HEK293 (cell line): ENCODE results near the gene NDUFS2.

Source experiments
- FEZF1 ChIP-seq: fragments of 450-650 bp; formaldehyde crosslinking; IDR thresholded peaks from 2 replicates; pipeline ENCODE4 v1.5.1; 2016; ENCODE audit warnings: missing biosample characterization, missing genetic modification characterization
- GFI1B ChIP-seq: fragments of 450-650 bp; formaldehyde crosslinking; IDR thresholded peaks from 2 replicates; pipeline ENCODE4 v1.5.1; 2016; ENCODE audit warnings: missing biosample characterization, missing genetic modification characterization
- HOXD13 ChIP-seq: sonication (generic); formaldehyde crosslinking; IDR thresholded peaks from 2 replicates; pipeline ENCODE4 v1.8.0; 2022; ENCODE audit warnings: missing genetic modification reagents, borderline replicate concordance
- KLF8 ChIP-seq: fragments of 450-650 bp; formaldehyde crosslinking; IDR thresholded peaks from 2 replicates; pipeline ENCODE4 v1.5.1; 2016; ENCODE audit warnings: missing biosample characterization, missing genetic modification characterization
- PRDM2 ChIP-seq: fragments of 450-650 bp; formaldehyde crosslinking; IDR thresholded peaks from 2 replicates; pipeline ENCODE4 v1.5.1; 2016; ENCODE audit warnings: missing biosample characterization, missing genetic modification characterization, borderline replicate concordance
- SETDB1 ChIP-seq: IDR thresholded peaks from one replicate; pipeline ENCODE4 v1.6.1; 2017; ENCODE audit warnings: mild to moderate bottlenecking, low read length, moderate library complexity, mixed read lengths; ENCODE audit not compliant: insufficient read length
- SP2 ChIP-seq: fragments of 450-650 bp; formaldehyde crosslinking; IDR thresholded peaks from 2 replicates; pipeline ENCODE4 v1.5.1; 2016; ENCODE audit warnings: missing biosample characterization, missing genetic modification characterization
- ZBTB48 ChIP-seq: fragments of 450-650 bp; formaldehyde crosslinking; IDR thresholded peaks from 2 replicates; pipeline ENCODE4 v1.5.1; 2016; ENCODE audit warnings: missing biosample characterization, missing genetic modification characterization
- ZEB2 ChIP-seq: fragments of 450-650 bp; formaldehyde crosslinking; IDR thresholded peaks from 2 replicates; pipeline ENCODE4 v1.5.1; 2016; ENCODE audit warnings: missing biosample characterization, missing genetic modification characterization
- ZNF114 ChIP-seq: fragments of 450-650 bp; formaldehyde crosslinking; IDR thresholded peaks from 2 replicates; pipeline ENCODE4 v1.5.0; 2017; ENCODE audit warnings: missing biosample characterization, missing genetic modification characterization
- ZNF175 ChIP-seq: fragments of 450-650 bp; formaldehyde crosslinking; IDR thresholded peaks from 2 replicates; pipeline ENCODE4 v1.5.1; 2016; ENCODE audit warnings: missing biosample characterization, missing genetic modification characterization
- ZNF211 ChIP-seq: fragments of 450-650 bp; formaldehyde crosslinking; IDR thresholded peaks from 2 replicates; pipeline ENCODE4 v1.5.1; 2016; ENCODE audit warnings: low read depth, missing biosample characterization, missing genetic modification characterization
- ZNF221 ChIP-seq: fragments of 450-650 bp; formaldehyde crosslinking; IDR thresholded peaks from 2 replicates; pipeline ENCODE4 v1.5.1; 2017; ENCODE audit warnings: missing biosample characterization, missing genetic modification characterization, borderline replicate concordance
- ZNF488 ChIP-seq: fragments of 450-650 bp; formaldehyde crosslinking; IDR thresholded peaks from 2 replicates; pipeline ENCODE4 v1.5.1; 2016; ENCODE audit warnings: missing biosample characterization, missing genetic modification characterization
- ZNF501 ChIP-seq: fragments of 450-650 bp; formaldehyde crosslinking; IDR thresholded peaks from 2 replicates; pipeline ENCODE4 v1.5.1; 2016; ENCODE audit warnings: missing biosample characterization, missing genetic modification characterization
- ZNF560 ChIP-seq: fragments of 450-650 bp; formaldehyde crosslinking; IDR thresholded peaks from 2 replicates; pipeline ENCODE4 v1.5.1; 2017; ENCODE audit warnings: missing biosample characterization, missing genetic modification characterization, borderline replicate concordance
- ZNF626 ChIP-seq: fragments of 450-650 bp; sonication (Bioruptor Pico); formaldehyde crosslinking; IDR thresholded peaks from 2 replicates; pipeline ENCODE4 v1.5.1; 2018; ENCODE audit warnings: missing biosample characterization, missing genetic modification characterization, inconsistent platforms
- ZNF658 ChIP-seq: fragments of 450-650 bp; formaldehyde crosslinking; IDR thresholded peaks from 2 replicates; pipeline ENCODE4; 2016; ENCODE audit warnings: missing biosample characterization, missing genetic modification characterization
- ZNF791 ChIP-seq: fragments of 450-650 bp; formaldehyde crosslinking; IDR thresholded peaks from 2 replicates; pipeline ENCODE4 v1.5.1; 2016; ENCODE audit warnings: missing biosample characterization, missing genetic modification characterization
- ZNF843 ChIP-seq: fragments of 450-650 bp; formaldehyde crosslinking; IDR thresholded peaks from 2 replicates; pipeline ENCODE4 v1.5.1; 2016; ENCODE audit warnings: missing biosample characterization, missing genetic modification characterization
- TF ChIP-seq, protein P1 (sequence below): fragments of 450-650 bp; formaldehyde crosslinking; IDR thresholded peaks from 2 replicates; pipeline ENCODE4 v1.5.1; 2017; ENCODE audit warnings: missing biosample characterization, missing genetic modification characterization
- TF ChIP-seq, protein P2 (sequence below): fragments of 450-650 bp; formaldehyde crosslinking; IDR thresholded peaks from 2 replicates; pipeline ENCODE4 v1.5.1; 2016; ENCODE audit warnings: missing biosample characterization, missing genetic modification characterization
- TF ChIP-seq, protein P3 (sequence below): fragments of 450-650 bp; formaldehyde crosslinking; IDR thresholded peaks from 2 replicates; pipeline ENCODE4 v1.5.1; 2016; ENCODE audit warnings: missing biosample characterization, missing genetic modification characterization, borderline replicate concordance
- TF ChIP-seq, protein P4 (sequence below): fragments of 450-650 bp; formaldehyde crosslinking; IDR thresholded peaks from 2 replicates; pipeline ENCODE4 v1.5.1; 2016; ENCODE audit warnings: missing biosample characterization, missing genetic modification characterization

The NDUFS2 gene

DNA sequence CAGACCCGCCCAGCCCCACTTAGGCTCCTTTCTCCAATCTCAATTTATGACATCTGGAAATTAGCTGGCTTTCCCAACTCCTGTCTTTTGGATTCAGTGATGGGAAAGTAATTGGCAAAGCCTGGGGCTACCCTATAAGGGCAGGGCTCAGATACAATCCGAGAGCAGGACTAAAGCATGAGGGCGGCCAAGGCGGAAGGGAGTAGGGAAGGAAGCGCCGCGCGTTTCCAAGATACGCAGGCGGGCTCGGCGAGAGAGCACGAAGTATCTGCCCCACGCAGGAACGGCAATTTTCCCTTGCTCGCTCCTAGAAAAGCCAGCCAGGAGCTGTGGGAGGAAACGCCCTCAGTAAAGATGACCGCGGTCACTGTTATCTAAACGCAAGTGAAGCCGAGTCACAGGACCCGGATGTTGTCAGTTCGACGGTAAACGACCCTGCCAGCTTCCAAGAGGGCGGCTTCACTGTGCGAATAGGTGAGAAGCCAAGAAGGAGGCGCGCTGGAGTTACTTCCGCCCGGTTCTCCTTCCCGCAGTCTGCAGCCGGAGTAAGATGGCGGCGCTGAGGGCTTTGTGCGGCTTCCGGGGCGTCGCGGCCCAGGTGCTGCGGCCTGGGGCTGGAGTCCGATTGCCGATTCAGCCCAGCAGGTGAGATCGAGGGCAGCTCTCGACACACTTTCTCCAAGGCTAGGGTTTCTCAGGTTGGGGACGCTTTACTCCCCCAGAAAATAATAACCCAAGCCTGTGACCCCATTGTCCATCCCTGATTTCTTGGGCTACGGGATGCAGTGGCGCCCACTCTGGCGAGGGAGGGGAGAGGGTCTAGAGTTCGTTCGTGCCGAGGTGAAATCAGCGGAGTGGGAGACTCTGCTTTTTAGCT, at the start of gene NDUFS2 (continued):
- no peak for TF ChIP-seq HOXD13 (CRISPR knock-in tag)
- TF ChIP-seq SETDB1, result no peak
- no peak for TF ChIP-seq ZNF791 (tag by site-specific recombination)
- TF ChIP-seq PRDM2 (tag by site-specific recombination), result no peak
- TF ChIP-seq, protein P1, sequence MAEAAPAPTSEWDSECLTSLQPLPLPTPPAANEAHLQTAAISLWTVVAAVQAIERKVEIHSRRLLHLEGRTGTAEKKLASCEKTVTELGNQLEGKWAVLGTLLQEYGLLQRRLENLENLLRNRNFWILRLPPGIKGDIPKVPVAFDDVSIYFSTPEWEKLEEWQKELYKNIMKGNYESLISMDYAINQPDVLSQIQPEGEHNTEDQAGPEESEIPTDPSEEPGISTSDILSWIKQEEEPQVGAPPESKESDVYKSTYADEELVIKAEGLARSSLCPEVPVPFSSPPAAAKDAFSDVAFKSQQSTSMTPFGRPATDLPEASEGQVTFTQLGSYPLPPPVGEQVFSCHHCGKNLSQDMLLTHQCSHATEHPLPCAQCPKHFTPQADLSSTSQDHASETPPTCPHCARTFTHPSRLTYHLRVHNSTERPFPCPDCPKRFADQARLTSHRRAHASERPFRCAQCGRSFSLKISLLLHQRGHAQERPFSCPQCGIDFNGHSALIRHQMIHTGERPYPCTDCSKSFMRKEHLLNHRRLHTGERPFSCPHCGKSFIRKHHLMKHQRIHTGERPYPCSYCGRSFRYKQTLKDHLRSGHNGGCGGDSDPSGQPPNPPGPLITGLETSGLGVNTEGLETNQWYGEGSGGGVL (tag by site-specific recombination), result no peak
- no peak for TF ChIP-seq ZNF488 (tag by site-specific recombination)
- TF ChIP-seq ZNF560 (tag by site-specific recombination), result no peak
- TF ChIP-seq, protein P2, sequence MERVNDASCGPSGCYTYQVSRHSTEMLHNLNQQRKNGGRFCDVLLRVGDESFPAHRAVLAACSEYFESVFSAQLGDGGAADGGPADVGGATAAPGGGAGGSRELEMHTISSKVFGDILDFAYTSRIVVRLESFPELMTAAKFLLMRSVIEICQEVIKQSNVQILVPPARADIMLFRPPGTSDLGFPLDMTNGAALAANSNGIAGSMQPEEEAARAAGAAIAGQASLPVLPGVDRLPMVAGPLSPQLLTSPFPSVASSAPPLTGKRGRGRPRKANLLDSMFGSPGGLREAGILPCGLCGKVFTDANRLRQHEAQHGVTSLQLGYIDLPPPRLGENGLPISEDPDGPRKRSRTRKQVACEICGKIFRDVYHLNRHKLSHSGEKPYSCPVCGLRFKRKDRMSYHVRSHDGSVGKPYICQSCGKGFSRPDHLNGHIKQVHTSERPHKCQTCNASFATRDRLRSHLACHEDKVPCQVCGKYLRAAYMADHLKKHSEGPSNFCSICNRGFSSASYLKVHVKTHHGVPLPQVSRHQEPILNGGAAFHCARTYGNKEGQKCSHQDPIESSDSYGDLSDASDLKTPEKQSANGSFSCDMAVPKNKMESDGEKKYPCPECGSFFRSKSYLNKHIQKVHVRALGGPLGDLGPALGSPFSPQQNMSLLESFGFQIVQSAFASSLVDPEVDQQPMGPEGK, result peak; percentile 31; the same call in 1 of the 2 replicates
- no peak for TF ChIP-seq GFI1B (tag by site-specific recombination)
- TF ChIP-seq ZBTB48, result no peak
- TF ChIP-seq ZNF211 (tag by site-specific recombination), result no peak
- no peak for TF ChIP-seq ZNF221 (tag by site-specific recombination)
- 0 out of 2 replicates have a peak, but pooled peaks have one; percentile 46 for TF ChIP-seq ZEB2
- TF ChIP-seq ZNF501 (tag by site-specific recombination), result peak; percentile 79
- TF ChIP-seq SP2 (tag by site-specific recombination), result peak; percentile 85
- TF ChIP-seq, protein P3, sequence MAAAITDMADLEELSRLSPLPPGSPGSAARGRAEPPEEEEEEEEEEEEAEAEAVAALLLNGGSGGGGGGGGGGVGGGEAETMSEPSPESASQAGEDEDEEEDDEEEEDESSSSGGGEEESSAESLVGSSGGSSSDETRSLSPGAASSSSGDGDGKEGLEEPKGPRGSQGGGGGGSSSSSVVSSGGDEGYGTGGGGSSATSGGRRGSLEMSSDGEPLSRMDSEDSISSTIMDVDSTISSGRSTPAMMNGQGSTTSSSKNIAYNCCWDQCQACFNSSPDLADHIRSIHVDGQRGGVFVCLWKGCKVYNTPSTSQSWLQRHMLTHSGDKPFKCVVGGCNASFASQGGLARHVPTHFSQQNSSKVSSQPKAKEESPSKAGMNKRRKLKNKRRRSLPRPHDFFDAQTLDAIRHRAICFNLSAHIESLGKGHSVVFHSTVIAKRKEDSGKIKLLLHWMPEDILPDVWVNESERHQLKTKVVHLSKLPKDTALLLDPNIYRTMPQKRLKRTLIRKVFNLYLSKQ (tag by site-specific recombination), result no peak
- TF ChIP-seq, protein P4, sequence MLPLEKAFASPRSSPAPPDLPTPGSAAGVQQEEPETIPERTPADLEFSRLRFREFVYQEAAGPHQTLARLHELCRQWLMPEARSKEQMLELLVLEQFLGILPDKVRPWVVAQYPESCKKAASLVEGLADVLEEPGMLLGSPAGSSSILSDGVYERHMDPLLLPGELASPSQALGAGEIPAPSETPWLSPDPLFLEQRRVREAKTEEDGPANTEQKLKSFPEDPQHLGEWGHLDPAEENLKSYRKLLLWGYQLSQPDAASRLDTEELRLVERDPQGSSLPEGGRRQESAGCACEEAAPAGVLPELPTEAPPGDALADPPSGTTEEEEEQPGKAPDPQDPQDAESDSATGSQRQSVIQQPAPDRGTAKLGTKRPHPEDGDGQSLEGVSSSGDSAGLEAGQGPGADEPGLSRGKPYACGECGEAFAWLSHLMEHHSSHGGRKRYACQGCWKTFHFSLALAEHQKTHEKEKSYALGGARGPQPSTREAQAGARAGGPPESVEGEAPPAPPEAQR (tag by site-specific recombination), result no peak; the same call in 1 of the 2 replicates
- no peak; the same call in 1 of the 2 replicates for TF ChIP-seq ZNF843 (tag by site-specific recombination)
- no peak for TF ChIP-seq FEZF1 (tag by site-specific recombination)
- TF ChIP-seq ZNF114 (tag by site-specific recombination), result no peak
- TF ChIP-seq ZNF658 (tag by site-specific recombination), result no peak
- TF ChIP-seq KLF8 (tag by site-specific recombination), result no peak; the same call in 1 of the 2 replicates
- TF ChIP-seq ZNF626 (tag by site-specific recombination), result no peak
- no peak for TF ChIP-seq ZNF175 (tag by site-specific recombination)
- TF ChIP-seq, all 188 proteins: peak for 43
